GM20000 (cell line): ENCODE results near the gene SPSB1.

Experiments used
- DNase-seq: peaks from one replicate; pipeline ENCODE4 v3.0.0; 2012; ENCODE audit warnings: low spot score
- TF ChIP-seq, protein P1 (sequence below): IDR thresholded peaks from 2 replicates; pipeline ENCODE4 v1.5.1; 2012; ENCODE audit warnings: mild to moderate bottlenecking, control low read depth; ENCODE audit errors: extremely low read depth, missing control alignments

The SPSB1 gene

DNA sequence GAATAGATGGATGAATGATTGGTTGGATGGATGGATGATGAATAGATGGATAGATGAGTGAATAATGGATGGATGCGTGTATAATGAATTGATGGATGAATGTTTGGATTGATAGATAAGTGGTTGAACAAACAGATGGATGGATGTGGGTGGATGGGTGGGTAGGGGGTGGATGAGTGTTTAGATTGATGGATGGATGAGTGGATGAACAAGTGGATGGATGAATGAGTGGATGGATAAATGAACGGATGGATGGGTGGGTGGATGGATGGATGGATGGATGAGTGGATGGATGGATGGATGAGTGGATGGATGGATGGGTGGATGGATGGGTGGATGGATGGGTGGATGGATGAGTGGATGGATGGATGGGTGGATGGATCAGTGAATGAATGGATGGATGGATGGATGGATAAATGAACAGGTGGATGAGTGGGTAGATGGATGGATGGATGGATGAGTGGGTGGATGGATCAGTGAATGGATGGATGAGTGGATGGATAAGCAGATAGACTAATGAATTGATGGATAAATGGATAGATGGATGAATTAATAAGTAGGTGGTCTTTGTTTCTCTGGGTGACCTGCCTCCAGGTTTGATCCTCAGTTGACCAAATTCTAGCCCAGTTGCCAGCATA lies 64.3 kb downstream of the SPSB1 start:
- TF ChIP-seq, protein P1, sequence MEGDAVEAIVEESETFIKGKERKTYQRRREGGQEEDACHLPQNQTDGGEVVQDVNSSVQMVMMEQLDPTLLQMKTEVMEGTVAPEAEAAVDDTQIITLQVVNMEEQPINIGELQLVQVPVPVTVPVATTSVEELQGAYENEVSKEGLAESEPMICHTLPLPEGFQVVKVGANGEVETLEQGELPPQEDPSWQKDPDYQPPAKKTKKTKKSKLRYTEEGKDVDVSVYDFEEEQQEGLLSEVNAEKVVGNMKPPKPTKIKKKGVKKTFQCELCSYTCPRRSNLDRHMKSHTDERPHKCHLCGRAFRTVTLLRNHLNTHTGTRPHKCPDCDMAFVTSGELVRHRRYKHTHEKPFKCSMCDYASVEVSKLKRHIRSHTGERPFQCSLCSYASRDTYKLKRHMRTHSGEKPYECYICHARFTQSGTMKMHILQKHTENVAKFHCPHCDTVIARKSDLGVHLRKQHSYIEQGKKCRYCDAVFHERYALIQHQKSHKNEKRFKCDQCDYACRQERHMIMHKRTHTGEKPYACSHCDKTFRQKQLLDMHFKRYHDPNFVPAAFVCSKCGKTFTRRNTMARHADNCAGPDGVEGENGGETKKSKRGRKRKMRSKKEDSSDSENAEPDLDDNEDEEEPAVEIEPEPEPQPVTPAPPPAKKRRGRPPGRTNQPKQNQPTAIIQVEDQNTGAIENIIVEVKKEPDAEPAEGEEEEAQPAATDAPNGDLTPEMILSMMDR, result no peak
- no peak for DNase-seq

DNA sequence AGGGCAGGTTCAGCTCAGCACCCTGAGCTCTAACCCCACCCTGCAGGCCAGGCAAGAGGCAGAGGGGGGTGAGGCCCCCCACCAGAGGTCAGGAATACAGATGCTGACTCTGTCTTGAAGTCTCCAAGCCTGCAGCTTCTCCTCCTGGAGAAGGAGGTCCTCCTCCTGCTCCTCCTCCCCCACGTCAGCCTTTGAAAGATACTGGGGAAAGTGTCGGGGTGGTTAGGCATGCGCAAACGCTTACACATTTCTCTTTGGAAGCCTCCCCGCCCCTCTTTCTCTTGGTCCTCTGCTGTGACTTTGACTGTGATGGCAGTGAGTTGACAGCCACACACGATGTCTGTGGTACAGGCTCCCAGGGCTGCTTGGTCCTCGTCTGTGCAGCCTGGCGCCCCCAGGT lies 65.3 kb downstream of the SPSB1 start:
- TF ChIP-seq, protein P1, result no peak
- no peak for DNase-seq

DNA sequence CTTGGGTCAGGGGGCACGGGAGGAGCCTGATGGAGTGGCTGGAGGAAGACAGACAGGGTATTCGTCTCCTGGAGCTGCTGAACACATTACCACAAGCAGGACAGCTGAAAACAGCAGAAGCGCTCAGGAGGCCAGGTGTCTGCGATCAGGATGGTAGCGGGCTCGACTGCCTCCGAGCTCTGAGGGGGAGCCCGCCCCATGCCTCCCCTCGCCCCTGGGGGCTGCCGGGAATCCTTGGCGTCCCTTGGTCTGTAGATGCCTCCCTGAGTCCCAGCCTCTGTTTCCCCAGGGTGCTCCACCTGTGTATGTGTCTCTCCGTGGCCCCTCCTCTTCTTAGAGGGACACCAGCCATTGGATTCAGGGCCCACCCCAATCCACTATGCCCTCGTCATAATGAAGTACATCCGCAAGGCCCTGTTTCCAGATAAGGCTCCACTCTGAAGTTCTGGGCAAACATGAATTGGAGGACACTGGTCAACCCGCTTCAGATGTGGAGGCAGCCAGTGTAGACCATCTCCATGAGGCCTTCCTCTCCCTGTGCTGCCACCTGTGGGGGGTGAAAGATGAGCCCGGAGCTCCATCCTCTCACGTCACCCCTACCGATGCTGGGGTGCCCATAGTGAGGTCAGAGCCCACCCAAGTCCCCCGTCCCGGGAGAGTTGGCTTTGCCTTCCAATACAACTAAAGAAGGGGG lies 67.8 kb downstream of the SPSB1 start:
- DNase-seq, result no peak
- TF ChIP-seq, protein P1, result no peak

DNA sequence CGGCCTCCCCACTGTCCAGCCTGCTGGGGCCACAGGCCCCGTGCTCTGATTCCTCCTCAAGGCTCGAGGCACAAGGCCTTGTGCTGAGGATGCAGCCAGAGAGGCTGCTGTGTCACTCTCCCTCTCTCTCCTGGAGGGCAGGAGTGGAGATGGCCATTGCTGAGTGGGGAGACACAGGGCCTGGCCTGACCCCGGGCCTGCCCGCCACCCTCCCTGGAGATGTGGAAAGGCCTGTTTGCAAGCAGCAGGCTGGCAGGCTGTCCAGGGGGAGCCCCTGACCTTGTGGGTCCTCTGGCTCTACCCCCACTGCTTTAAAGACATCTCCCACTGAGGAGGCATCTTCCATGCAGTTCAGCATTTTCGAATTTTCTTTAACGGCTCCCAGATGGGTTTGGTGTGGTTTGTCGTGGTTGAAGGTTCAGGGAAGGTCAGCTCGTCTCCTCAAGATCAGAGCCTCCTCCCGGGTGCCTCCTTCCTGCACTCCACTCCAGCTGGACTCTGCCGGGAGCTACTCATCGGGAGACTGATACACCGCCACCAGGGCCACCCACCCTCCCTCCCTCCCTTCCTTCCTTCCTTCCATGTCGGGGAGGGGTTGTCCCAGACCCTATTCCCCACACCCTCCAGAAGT lies 69.1 kb downstream of the SPSB1 start:
- no peak for DNase-seq
- TF ChIP-seq, protein P1, result no peak

DNA sequence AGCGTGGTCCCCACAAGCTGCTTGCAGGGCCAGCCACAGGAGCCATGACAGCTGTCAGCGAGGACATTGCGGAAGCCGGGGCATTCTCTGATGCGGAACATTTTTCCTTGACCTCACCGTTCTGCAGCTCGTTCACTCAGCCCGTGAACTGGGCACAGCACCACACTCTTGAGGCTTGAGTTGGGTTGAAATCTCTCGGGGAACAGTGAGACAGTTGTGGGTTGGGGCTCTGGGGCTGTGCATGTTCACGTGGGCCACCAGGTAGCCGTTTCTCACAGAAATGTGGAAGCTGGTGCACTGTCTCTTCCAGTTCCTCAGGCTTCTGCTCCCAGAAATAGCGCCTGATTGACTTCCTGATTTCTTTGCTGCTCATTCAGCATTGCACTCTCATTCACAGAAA lies 69.8 kb downstream of the SPSB1 start:
- peak; percentile 47 for DNase-seq
- TF ChIP-seq, protein P1, result no peak

DNA sequence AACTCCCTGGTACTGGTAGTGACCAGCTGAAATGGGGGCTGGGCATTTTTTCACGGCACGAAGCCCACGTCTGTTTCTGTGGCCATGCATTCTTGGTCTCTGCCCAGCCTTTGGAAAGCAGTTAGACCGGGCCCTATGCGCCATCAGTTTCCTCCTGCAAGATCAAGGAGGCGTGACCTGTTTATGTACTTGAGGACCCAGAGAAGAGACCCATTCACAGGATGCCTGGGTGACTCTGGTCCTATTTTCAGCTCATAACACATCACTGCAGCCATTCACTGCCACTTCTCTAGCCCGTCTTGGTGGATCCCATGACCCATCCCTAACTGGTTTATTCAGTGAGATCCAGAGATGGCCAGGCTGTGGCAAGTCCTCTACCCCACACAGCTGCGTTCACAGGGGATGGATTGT lies 70.4 kb downstream of the SPSB1 start:
- no peak for DNase-seq
- TF ChIP-seq, protein P1, result no peak

DNA sequence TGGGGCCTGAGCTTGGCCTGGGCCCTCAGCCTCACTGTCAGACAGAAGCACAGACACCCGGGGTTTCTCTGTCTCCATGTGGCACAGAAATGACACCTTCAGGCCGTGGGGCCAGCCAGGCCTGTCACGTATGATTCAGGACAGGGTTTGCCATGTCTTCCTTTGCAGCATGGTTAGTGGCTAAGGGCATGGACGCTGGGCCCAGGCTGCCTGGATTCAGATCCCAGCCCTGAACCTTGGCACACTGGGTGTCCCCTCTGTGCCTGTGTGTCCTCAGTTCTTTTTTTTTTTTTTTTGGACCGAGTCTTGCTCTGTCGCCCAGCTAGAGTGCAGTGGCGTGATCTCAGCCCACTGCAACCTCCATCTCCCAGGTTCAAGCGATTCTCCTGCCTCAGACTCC lies 73.6 kb downstream of the SPSB1 start:
- no peak for DNase-seq
- TF ChIP-seq, protein P1, result no peak
